ENCODE results near the gene SMIM5. TPM values are rescaled to one million over a fixed set of nuclear protein-coding genes. Genes with fewer than 3 reads are reported as not detected.

SMIM5 gene
- total RNA-seq, 1 donor from 2014 or later = 2.7 TPM

GRCh38 chr17:75689441-75689873, 56.2 kb downstream of the SMIM5 start:
- peaks cover 43% of the 10 kb centered on the region for H3K36me3 ChIP-seq
- intact Hi-C loops (cut with DNase I) = no loop called here
- no peak overlapping the region for H3K4me3 ChIP-seq
- H3K9me3 ChIP-seq = no peaks in the 10 kb centered on the region
- TF ChIP-seq, protein P1, sequence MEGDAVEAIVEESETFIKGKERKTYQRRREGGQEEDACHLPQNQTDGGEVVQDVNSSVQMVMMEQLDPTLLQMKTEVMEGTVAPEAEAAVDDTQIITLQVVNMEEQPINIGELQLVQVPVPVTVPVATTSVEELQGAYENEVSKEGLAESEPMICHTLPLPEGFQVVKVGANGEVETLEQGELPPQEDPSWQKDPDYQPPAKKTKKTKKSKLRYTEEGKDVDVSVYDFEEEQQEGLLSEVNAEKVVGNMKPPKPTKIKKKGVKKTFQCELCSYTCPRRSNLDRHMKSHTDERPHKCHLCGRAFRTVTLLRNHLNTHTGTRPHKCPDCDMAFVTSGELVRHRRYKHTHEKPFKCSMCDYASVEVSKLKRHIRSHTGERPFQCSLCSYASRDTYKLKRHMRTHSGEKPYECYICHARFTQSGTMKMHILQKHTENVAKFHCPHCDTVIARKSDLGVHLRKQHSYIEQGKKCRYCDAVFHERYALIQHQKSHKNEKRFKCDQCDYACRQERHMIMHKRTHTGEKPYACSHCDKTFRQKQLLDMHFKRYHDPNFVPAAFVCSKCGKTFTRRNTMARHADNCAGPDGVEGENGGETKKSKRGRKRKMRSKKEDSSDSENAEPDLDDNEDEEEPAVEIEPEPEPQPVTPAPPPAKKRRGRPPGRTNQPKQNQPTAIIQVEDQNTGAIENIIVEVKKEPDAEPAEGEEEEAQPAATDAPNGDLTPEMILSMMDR (IDR thresholded peaks at IDR 0.05) = no peak
- no peak for ATAC-seq
- no peaks in the 10 kb centered on the region for H3K27me3 ChIP-seq (ENCODE audit: low read depth)
- H3K27ac ChIP-seq = peak overlapping the region; percentile 67
- peaks cover 86% of the 10 kb centered on the region for H3K4me1 ChIP-seq
- no peak for DNase-seq

Other genes starting within 250 kb of the SMIM5 start
- gene GRB2, start 227.8 kb upstream of the SMIM5 start, total RNA-seq = 181 TPM
- 89.5 TPM for gene TMEM94, start 176.8 kb upstream of the SMIM5 start, total RNA-seq
- gene CASKIN2, start 117.9 kb upstream of the SMIM5 start, total RNA-seq = 68.8 TPM
- gene TSEN54, start 116.9 kb upstream of the SMIM5 start, total RNA-seq = 20.4 TPM
- gene LLGL2, start 107.7 kb upstream of the SMIM5 start, total RNA-seq = 111 TPM
- 181 TPM for gene MYO15B, start 45.6 kb upstream of the SMIM5 start, total RNA-seq
- 39.4 TPM for gene RECQL5, start 33.7 kb downstream of the SMIM5 start, total RNA-seq
- gene SAP30BP, start 33.9 kb downstream of the SMIM5 start, total RNA-seq = 73.0 TPM
- gene ITGB4, start 88.0 kb downstream of the SMIM5 start, total RNA-seq = 34.7 TPM
- gene GALK1, start 131.8 kb downstream of the SMIM5 start, total RNA-seq = 34.0 TPM
- gene UNK, start 151.4 kb downstream of the SMIM5 start, total RNA-seq = 31.1 TPM
- gene UNC13D, start 211.0 kb downstream of the SMIM5 start, total RNA-seq = 118 TPM
- gene WBP2, start 221.9 kb downstream of the SMIM5 start, total RNA-seq = 145 TPM
- 21.0 TPM for gene TRIM47, start 245.1 kb downstream of the SMIM5 start, total RNA-seq